Activated CD4-positive, alpha-beta T cell treated with anti-CD3 and anti-CD28 coated beads, Interleukin-2, amount 50 U/mL, for 48 hours (primary cell): ENCODE measurements around the gene PELI2.

Source experiments
- DNase-seq, 2 experiments: peaks; one replicate each; pipeline ENCODE4 v3.0.0-alpha.2; 2020

The PELI2 gene, protein sequence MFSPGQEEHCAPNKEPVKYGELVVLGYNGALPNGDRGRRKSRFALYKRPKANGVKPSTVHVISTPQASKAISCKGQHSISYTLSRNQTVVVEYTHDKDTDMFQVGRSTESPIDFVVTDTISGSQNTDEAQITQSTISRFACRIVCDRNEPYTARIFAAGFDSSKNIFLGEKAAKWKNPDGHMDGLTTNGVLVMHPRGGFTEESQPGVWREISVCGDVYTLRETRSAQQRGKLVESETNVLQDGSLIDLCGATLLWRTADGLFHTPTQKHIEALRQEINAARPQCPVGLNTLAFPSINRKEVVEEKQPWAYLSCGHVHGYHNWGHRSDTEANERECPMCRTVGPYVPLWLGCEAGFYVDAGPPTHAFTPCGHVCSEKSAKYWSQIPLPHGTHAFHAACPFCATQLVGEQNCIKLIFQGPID

DNA sequence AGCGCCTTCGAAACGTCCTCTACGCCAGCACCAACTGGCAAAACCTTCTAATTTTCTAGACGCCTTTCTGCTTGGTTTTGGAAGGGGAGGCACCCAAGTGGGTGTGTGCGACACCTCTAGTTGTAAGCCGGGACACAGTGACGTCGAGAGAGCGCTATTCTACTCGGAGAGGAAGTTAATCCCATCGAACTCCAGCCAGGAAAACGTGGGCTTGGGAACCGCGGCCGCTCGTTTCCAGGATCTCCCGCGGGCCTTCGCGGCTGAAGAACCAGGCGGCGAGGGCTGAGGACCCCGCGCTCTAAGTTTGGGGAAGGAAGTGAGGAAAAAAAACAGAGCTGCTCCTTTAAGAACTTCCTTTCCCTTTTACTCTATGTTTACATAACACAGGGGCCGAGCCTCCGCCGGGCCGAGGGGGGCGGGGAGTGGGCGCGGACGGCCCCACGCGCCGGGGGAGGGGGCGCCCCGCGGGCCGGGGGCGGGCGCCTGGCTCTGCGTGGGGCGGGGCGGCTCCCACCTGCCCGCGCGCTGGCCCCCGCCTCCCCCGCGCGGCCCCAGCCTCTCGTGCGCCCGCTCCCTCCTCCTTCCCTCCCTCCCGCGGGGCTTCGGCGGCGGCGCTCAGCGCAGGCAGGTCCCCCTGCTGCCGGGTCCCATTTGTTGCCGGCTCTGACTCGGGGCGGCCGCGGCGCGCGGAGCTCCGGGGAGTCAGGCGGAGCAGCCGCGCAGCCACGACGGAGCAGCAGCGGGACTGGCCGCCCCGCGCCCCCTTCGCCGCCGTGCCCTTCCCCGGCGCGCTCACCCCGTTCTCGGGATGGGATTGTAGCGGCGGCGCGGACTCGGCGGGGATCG, at the start of gene PELI2:
Gene PELI2, plus strand, starts transcription at position 647 of the 846 bp plus-strand sequence. CDS start 250 bp downstream, outside the sequence.
- DNase-seq = peak; percentile 57 to 68

DNA sequence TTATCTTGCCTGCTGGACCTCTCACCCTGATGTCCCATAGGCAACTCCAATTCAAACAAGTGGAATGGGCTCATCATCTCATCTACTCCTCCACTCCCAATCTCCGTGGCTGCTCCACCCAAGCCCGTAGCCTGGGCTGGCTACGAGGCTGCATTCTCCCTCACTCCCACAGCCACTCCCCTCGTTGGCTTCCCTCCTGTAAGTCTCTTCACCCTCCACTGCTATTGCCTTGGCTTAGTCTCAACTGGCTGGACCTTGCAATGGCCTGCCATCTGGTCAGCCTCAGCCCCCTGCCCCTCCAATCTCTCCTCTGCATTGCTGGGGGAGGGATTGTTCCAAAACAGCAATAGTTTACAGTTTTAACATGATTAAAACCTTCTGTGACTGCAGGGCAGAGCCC, 44.4 kb upstream of the PELI2 start:
- no peak for DNase-seq

DNA sequence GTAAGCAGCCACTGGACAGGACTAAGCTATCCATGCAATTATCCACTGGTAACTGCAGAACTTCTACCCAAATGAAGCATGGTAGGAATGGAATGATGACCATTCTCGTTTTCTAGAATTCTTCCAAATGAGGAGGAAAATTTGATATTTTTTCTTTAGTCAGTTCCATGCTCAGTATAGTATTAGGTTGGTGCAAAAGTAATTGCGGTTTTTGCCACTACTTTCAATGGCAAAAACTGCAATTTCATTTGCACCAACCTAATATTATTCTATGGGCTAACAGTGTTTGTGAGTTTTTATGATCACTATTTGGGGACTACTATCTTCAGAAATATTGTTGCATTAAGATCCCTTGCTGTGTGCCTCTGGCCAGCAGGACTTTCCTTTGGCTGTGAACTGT, 42.9 kb upstream of the PELI2 start:
- no peak for DNase-seq

DNA sequence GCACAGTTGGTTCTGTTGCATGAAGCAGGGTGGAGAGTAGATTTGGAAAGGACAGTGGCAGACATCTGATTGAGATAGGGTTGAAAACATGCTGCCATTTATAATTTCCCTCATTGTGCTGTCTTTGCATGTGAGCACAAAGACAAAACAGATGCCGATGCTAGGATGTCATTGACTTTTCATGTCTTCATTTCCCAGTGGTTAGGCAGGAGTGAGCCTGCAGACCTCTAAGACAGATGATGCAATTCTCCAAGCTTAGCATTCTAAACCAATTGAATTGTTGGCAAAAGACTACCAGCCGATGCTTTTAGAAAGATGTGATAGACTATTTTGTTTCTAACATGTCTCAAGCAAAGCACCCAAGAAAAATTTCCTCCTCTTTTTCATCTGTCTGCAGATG, 37.1 kb upstream of the PELI2 start:
- no peak for DNase-seq

DNA sequence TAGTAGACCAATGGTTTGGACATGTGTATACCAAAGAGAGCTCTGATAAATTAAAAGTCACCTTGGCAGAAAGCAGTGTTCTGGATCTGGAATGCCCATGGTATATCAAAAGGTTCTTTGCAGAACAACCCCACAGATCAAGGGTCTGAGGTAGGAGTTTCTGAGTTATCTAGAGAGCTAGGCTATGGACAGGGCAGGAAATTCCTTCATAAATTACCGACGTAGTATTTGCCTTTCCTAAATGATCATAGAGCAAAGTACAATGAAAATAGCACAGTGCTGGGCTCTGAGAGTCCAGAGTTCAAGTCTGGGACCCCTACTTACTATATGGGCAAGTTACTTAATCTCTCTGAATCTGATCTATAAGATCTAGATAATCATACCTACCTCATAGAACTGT, 35.3 kb upstream of the PELI2 start:
- no peak for DNase-seq

DNA sequence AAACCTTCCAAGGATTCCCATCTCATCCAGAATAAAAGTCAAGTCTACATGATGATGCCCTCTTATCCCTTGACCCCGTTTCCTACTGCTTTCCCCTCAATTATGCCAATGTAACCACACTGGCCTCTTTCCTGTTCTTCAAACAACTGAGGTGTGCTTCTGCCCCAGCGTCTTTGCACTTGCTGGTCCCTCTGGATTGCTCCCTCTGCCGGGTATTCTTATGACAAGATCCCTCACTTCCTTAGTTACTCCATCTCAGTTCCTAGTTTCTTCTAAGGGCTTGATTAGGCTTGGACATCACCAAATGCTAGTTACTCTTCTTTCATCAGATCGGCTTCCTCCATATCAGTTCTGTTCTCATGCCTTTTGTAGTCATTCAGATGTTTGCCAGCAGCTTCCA, 32.7 kb upstream of the PELI2 start:
- no peak for DNase-seq

DNA sequence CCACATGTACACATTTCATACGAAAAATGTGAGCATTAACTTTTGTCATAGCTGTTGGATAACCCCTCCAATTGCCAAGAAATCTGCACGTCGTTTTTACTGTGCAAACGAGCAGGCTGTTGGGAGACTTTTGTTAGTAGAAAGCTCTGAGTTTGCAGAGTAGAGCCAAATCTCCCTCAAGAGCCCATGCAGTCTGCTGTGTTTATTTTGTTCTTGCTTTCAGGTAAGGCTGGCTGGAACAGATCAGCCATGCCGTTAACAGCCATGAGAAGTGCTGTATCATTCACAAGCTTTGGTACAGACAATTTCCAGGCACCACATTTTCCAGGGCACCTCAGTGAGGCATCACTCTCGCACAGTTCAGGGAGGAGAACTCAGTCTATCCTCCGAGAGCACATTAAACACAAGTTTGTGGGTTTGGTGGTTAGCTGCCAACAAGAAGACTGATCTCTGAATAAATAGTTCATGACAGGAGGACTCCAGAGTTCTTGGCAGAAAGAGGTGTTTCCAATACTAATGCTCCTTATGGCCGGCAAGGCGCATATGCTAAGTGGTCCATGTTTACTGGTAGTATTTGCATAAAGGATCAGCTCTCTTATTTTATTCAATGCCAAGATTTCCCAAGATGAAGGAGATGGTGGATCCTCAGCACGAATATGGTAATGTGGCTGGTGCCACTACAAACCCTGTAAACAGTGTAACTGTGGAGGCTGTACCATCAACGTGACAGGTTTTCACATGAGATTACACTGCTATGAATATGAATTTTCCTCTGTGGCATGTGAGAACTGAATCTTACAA, 30.3 kb upstream of the PELI2 start:
- no peak for DNase-seq

DNA sequence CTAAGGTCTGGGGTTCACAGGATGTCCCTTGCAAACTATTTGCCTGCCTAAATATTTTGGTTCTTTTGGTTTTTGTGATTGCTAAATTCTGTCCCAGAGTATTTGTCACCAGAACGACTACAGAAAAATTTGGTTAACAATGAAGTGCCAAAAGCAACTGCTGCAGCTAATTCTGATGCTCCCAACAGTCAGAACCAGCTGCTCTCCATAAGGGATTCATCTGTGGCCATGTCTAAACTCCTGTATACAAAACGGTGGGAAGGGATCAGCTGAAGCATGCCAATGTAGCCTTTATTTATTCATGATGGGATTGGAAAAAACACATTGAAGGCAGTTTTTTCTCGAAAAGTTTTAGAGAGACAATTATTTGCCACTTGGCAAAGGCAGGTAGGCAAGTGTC, 29.3 kb upstream of the PELI2 start:
- no peak for DNase-seq

DNA sequence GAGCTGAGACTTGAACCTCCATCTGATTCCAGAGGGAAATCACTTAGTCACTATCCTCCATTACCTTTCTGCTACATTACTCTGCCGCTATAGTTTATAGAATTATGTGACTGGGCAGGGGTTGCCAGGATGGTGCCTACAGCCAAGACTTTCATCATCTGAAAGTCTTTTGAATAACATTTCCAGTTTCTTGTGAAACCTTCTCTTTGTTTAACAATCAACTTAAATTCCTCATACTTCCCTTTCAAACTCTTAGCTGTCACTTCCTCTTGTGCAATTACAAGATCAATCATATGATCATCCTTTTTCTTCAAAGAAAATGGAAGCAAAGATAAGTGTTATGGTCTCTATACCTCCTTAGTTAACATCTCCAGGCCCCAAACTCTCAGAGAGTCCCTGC, 25.4 kb upstream of the PELI2 start:
- no peak for DNase-seq

DNA sequence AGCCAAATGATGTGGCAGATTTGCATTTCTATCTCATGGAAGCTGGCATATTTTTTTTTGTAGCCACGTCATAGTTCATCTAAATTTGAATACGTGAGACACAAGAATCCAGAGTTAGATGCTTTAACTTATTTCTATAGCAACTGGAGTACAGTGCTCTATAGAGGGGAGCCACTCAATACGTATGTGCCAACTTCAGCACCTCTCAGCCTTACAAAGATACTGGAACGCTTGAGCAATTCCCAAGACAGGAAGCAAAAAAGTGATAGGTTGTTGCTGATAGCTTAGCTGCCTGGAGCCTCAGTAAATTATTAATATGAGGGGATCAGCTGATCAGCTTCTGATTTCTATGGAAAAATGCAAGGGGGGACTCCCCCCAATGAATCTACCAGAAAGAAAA, 24.1 kb upstream of the PELI2 start:
- DNase-seq = no peak

DNA sequence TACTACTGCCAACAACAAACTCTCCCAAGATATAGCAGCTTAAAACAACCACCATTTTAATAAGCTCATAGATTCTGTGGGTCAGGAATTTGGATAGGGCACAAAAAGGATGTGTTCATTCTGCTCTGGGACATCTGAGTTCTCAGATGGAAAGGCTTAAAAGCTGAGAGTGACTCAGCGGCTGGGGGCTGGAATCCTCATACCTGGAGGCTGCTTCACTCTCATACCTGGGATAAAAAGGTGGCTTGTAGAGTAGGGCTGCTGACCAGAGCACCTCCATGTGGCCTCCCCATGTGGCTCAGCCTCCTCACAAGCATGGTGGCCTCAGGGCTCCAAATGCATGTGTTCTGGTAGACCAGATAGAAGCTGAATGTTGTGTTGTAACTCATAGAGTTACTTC, 20.2 kb upstream of the PELI2 start:
- DNase-seq = no peak

DNA sequence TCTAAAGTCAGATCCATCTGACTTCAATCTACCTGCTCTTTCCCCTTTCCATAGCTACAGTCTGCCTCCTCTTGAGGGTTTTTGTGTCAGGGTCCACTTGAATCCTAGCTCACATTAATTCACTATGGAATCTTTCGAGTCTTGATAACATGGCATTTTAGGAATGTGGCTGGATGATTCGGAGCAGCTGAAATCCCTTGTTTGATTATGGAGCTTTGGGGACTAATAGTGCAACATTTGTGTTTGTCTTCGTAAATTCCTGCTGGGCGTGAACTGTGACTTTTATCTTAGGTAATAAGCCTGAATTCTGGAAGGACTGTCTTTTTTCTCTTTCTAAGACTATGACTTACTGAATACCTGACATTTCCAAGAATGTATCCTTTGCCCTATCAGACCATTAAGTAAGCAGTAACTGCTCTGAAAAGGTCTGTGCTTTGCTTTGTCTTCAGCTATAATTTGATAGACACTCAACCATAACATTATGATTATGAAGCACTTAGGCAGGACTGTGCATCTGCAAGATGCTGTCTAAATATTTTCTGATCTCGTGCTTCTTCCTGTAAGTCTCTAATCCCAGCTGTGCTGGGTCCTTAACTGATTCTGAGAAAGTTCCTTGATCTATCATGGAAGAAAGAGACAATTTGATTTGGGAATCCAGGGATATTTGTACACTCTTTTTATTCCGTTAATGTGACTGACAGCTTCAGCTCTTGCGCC, 19.0 kb upstream of the PELI2 start:
- no peak for DNase-seq

DNA sequence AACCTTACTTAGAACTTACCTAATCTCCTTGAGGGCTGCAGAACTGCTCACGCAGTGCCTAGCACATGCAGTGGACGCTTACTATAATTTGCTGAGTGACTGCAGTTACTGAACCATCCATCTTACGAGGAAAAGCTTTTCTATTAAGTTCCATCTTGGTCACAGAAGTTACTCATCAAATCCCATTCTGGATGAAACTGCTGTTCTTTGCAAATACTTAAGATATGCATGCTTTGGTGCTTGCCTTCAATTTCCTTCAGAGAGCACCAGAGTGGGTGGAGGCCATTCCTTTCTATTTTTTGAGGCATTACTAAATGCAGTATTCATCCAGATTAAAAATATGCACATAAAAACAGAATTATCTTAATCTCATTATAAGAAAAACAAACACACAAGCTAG, 17.7 kb upstream of the PELI2 start:
- DNase-seq = no peak

DNA sequence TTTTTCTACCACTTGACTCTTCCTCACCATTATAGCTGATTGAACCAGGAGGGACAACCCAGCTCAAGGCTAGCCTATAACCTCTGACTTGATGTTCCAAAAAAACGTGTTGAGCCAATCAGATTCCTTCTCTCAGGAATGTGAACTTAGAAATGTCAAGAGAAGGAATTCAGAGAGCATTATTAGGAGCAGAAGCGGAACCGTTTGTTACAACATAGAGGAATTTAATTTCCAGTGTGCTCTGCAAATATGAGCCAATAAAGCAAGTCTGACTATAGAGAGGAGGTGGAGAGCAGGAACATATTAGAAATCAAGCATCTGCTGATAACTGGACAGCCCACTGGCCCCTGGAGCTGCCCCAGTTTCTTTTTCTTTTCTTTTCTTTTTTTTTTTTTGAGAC, 15.3 kb upstream of the PELI2 start:
- no peak for DNase-seq

DNA sequence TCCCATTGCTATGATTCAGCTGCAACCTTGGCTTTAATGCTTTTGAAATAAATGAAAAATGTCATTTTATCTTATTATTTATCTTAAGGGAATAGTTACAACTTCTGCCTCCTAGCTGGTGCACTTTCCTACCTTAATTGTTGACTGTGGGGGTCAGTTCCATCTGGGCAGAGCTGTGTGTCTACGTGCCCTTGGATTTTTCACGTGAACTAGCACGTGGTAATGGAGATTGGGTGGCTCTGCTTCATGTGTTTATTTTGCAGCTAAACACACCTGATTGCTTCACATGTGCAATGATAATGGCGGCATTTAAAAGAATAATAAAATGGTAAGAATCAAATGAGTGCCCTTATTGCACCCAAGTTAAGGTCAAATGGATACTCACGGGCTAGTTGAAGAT, 10.6 kb upstream of the PELI2 start:
- no peak for DNase-seq

DNA sequence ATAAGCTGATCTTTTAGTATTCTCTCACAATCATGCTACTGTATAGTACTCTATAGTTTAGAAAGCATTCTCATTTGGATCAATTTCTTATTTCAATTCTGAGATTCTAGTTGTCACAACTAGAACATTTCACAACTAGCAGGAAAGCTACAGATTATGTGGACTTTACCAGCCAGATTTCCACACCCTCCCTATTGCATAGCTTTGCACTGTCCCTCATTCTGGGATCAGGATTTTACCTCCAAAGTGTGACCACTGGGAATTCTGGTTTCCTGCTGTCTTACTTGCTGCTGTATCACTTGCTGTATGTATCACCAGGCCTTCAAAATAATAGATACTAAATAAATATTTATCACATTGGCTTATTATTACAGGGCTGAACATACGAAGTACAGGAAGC, 10.2 kb upstream of the PELI2 start:
- DNase-seq = no peak

DNA sequence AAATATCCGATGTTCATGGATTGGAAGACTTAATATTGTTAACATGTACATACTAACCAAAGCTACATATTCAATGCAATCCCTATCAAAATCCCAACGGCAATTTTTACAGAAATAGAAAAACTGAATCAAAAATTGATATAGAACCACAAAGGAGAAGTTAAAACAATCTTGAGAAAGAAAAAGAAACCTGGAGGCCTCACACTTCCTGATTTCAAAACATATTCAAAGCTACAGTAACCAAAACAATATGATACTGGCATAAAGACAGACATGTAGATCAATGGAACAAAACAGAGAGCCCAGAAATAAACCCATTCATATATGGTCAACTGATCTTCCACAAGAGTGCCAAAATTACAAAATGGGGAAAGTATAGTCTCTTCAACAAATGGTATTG, 5.4 kb upstream of the PELI2 start:
- DNase-seq = no peak

DNA sequence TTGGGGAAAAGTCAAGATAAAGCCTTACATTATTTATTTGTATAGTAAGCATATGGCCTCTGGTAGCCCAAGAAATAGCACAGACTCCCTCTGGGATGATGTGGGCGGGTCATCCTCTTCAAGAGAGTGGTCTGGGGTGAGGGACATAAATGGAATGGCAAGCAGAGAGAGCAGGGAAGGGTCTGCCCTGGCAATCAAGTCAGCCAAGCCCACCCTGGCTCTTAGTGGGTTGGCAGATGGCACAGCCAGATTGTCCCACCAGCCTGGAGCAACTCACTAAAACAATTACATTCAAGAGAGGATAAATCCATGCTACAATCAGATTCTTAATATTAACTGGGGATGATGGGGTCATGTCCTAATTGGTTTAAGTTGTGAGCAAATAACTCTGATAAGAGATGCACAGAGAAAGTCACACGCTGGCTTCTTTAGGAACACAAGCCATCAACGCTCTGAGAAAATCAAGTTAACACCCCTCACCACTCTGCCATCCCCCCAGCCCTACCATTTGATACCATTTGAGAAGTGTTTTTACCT, 2.8 kb upstream of the PELI2 start:
- DNase-seq = no peak

DNA sequence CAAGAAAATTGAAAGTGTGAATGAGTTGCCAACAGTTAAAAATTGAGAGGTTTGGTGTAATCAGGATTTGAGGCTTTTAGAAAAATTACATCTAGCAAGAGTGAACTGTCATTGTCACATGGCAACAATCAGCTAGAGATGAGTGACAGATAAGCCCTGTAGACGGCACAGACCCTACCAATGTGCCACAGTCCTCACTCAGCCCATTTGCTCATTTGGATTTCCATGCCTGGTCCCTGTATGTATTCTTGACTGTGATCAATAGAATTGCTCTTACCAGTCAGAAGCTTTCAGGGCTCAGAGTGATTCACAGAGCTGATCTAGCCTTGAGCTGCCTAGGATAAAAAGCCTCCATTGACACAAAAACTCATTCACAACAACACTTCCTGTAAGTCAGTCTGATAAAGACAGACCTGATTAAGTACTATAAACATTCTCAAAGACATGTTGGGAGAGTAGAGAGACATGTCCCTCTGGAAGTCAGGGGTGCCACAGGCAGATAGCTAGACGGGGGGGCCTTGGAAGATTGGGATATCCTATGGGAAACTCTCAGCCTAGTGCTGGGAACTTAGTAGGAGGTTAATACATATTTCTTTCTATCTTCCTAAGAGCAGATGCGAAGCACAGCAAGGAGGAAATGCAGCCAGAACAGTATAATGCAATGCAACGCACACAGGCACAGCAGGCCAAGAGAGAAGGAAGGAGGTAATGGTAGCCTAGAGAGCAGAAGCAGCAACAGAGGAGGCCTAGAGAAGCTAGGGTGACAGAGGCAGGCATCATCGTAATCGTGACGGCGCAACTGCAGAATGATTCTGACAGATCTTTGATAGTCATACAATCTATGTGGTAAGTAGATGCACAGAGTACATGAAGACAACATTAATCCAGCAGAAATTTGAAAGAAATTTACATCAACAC, 2.0 kb upstream of the PELI2 start:
- no peak for DNase-seq

DNA sequence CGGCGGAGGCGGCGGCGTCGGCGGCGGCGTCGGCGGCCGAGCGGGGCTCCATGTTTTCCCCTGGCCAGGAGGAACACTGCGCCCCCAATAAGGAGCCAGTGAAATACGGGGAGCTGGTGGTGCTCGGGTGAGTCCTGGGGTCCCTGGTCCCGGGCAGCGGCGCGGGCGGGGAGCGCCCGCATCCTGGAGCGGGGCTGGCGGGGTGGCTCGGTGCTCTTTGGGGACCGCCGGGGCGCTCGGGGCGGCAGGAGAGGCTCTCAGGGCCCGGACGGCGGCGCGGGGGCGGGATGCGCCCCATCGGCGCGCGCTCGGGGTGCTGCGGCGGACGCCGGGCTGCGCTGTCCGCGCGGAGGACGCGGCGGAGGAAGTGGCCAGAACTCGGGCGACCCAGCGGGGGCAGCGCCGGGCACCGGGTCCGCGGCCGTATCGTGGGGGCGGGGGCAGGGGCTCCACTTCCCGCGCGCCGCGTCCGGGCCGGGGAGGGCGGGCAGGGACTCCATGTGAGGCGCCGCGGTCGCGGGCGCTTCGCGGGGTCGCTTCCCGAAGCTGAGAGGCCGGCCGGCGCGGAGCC, 485 bp downstream of the PELI2 start:
- peak; percentile 23 to 31 for DNase-seq
